ENCODE results near the gene MED13L.

DNA sequence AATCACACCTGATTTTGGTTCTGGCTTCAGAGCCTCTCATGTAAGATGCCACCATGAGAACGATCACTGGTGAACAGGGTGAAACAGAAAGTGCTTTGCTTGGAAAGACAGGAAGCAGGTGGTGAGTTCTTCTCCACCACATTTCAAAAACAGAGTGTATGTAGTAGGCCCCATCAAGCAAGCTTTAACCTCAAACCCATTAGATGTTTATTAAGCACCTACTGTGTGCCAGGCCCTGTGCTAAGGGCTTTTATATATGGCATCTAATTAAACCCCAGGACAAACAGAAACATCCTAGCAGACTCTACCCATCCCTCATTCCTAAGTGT, 47.8 kb upstream of the MED13L start:
- TF ChIP-seq POLR2A (IDR thresholded peaks at IDR 0.05): no peak
- TF ChIP-seq, protein P1, sequence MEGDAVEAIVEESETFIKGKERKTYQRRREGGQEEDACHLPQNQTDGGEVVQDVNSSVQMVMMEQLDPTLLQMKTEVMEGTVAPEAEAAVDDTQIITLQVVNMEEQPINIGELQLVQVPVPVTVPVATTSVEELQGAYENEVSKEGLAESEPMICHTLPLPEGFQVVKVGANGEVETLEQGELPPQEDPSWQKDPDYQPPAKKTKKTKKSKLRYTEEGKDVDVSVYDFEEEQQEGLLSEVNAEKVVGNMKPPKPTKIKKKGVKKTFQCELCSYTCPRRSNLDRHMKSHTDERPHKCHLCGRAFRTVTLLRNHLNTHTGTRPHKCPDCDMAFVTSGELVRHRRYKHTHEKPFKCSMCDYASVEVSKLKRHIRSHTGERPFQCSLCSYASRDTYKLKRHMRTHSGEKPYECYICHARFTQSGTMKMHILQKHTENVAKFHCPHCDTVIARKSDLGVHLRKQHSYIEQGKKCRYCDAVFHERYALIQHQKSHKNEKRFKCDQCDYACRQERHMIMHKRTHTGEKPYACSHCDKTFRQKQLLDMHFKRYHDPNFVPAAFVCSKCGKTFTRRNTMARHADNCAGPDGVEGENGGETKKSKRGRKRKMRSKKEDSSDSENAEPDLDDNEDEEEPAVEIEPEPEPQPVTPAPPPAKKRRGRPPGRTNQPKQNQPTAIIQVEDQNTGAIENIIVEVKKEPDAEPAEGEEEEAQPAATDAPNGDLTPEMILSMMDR (IDR thresholded peaks at IDR 0.05): no peak

Measured in lower leg skin (tissue), 3 donors.